IMR-90 (cell line): ENCODE results near the gene HCLS1. TPM values are rescaled to one million over a fixed set of nuclear protein-coding genes. Genes with fewer than 3 reads are reported as not detected.

Source experiments
- ATAC-seq: fragments of 200-7000 bp; cut with Tn5 transposase; 2 replicates; pipeline ENCODE4 v1.9.1; 2020; ENCODE audit warnings: low read depth, mild to moderate bottlenecking, moderate library complexity
- BruUV-seq: library from RNA; stranded (reverse); fragments of 400-500 nt; replicated peaks from 2 replicates; lab custom pipeline; 2021; lab: Mats Ljungman, UMichigan
- CTCF ChIA-PET: fragments of 300-600 bp; formaldehyde crosslinking; extraction: SDS; loops from one replicate; lab custom pipeline; 2021; ENCODE audit warnings: antibody characterized with exemption; lab: Yijun Ruan, JAX
- POLR2A ChIA-PET: fragments of 300-600 bp; sonication (Branson Sonifier 250); formaldehyde crosslinking; loops from one replicate; lab custom pipeline; 2022; ENCODE audit warnings: antibody characterized with exemption; ENCODE audit not compliant: unreplicated experiment; lab: Charles Lee
- DNase-seq: peaks from one replicate; pipeline ENCODE4 v3.0.0; 2013
- H2AFZ ChIP-seq: replicated peaks from 2 replicates; pipeline ENCODE3; 2013; ENCODE audit warnings: low read length, mild to moderate bottlenecking; ENCODE audit not compliant: poor library complexity
- H2AK5ac ChIP-seq: 2 replicates; pipeline ENCODE4 v1.6.1; 2013; ENCODE audit warnings: low read depth, low read length, inconsistent platforms
- H2AK9ac ChIP-seq: replicated peaks from 2 replicates; pipeline ENCODE3; 2013; ENCODE audit warnings: mild to moderate bottlenecking, low read depth, low read length, moderate library complexity; ENCODE audit not compliant: poor library complexity
- H2BK120ac ChIP-seq: 2 replicates; pipeline ENCODE4 v1.6.1; 2013; ENCODE audit warnings: low read depth, low read length, inconsistent platforms
- H2BK15ac ChIP-seq: 3 replicates; pipeline ENCODE4 v1.6.1; 2013; ENCODE audit warnings: low read depth, low read length, inconsistent platforms
- H2BK20ac ChIP-seq: 2 replicates; pipeline ENCODE4 v1.6.1; 2013; ENCODE audit warnings: low read depth, mild to moderate bottlenecking, inconsistent platforms, low read length, moderate library complexity
- H2BK5ac ChIP-seq: 2 replicates; pipeline ENCODE4 v1.6.1; 2013; ENCODE audit warnings: mild to moderate bottlenecking, low read depth, low read length, inconsistent platforms; ENCODE audit not compliant: poor library complexity, severe bottlenecking
- H3K14ac ChIP-seq: replicated peaks from 2 replicates; pipeline ENCODE4 v1.6.1; 2013; ENCODE audit warnings: low read depth, low read length, inconsistent platforms
- H3K18ac ChIP-seq: 2 replicates; pipeline ENCODE4 v1.6.1; 2013; ENCODE audit warnings: low read depth, low read length, control low read depth
- H3K23ac ChIP-seq: 2 replicates; pipeline ENCODE4 v1.6.1; 2013; ENCODE audit warnings: low read depth, low read length, inconsistent platforms
- H3K27ac ChIP-seq: 2 replicates; pipeline ENCODE4 v1.5.1; 2013; ENCODE audit warnings: mild to moderate bottlenecking, control low read depth, low read length; ENCODE audit not compliant: insufficient read depth
- H3K27me3 ChIP-seq: 2 replicates; pipeline ENCODE4 v1.6.1; 2013; ENCODE audit warnings: low read length; ENCODE audit not compliant: control insufficient read depth, insufficient read depth
- H3K36me3 ChIP-seq: 2 replicates; pipeline ENCODE4 v1.6.1; 2013; ENCODE audit warnings: low read length, mixed read lengths; ENCODE audit not compliant: control insufficient read depth, insufficient read depth
- H3K4ac ChIP-seq: 2 replicates; pipeline ENCODE4 v1.6.1; 2013; ENCODE audit warnings: low read depth, low read length, inconsistent platforms
- H3K4me1 ChIP-seq: 2 replicates; pipeline ENCODE4 v1.6.1; 2013; ENCODE audit warnings: low read length, mixed read lengths; ENCODE audit not compliant: control insufficient read depth, insufficient read depth
- H3K4me2 ChIP-seq: 2 replicates; pipeline ENCODE4 v1.6.1; 2013; ENCODE audit warnings: low read depth, mild to moderate bottlenecking, control low read depth, low read length, moderate library complexity
- H3K4me3 ChIP-seq: 2 replicates; pipeline ENCODE4 v1.5.1; 2013; ENCODE audit warnings: low read depth, mild to moderate bottlenecking, control low read depth, low read length, moderate library complexity; ENCODE audit not compliant: insufficient read depth
- H3K56ac ChIP-seq: 2 replicates; pipeline ENCODE4 v1.6.1; 2013; ENCODE audit warnings: low read length, inconsistent platforms; ENCODE audit not compliant: insufficient read depth; ENCODE audit errors: extremely low read depth
- H3K79me1 ChIP-seq, 2 experiments: 2 replicates each; pipeline ENCODE4 v1.6.1; 2013; ENCODE audit warnings: low read length in 2 of 2, inconsistent platforms in 1 of 2, low read depth in 1 of 2
- H3K9ac ChIP-seq: 2 replicates; pipeline ENCODE4 v1.6.1; 2013; ENCODE audit warnings: low read depth, low read length, control low read depth
- H3K9me1 ChIP-seq: 2 replicates; pipeline ENCODE4 v1.6.1; 2013; ENCODE audit warnings: low read length, inconsistent platforms; ENCODE audit not compliant: insufficient read depth
- H3K9me3 ChIP-seq: 2 replicates; pipeline ENCODE4 v1.6.1; 2013; ENCODE audit warnings: low read length; ENCODE audit not compliant: control insufficient read depth, insufficient read depth
- H4K20me1 ChIP-seq: 2 replicates; pipeline ENCODE4 v1.6.1; 2013; ENCODE audit warnings: low read length, inconsistent platforms; ENCODE audit not compliant: insufficient read depth
- H4K5ac ChIP-seq: 2 replicates; pipeline ENCODE4 v1.6.1; 2013; ENCODE audit warnings: mild to moderate bottlenecking, low read depth, low read length, control low read depth
- H4K8ac ChIP-seq, 2 experiments: 2 replicates each; pipeline ENCODE4 v1.6.1; 2013; ENCODE audit warnings: low read depth in 2 of 2, low read length in 2 of 2, control low read depth in 1 of 2, inconsistent platforms in 1 of 2
- H4K91ac ChIP-seq: 2 replicates; pipeline ENCODE4 v1.6.1; 2013; ENCODE audit warnings: low read depth, low read length, inconsistent platforms; ENCODE audit not compliant: insufficient read depth
- BHLHE40 ChIP-seq: fragments of 150-350 bp; IDR thresholded peaks from 2 replicates; pipeline ENCODE4 v1.6.1; 2016; ENCODE audit warnings: mild to moderate bottlenecking, low read depth, low read length
- CHD1 ChIP-seq: IDR thresholded peaks from 2 replicates; pipeline ENCODE4 v1.6.1; 2012; ENCODE audit warnings: low read depth, low read length, improper control_type of control experiment
- FOS ChIP-seq: fragments of 150-350 bp; IDR thresholded peaks from 2 replicates; pipeline ENCODE4 v1.6.1; 2016; ENCODE audit warnings: low read depth, low read length
- NFE2L2 ChIP-seq: fragments of 150-350 bp; IDR thresholded peaks from 2 replicates; pipeline ENCODE4 v1.6.1; 2016; ENCODE audit warnings: low read depth, mild to moderate bottlenecking, low read length
- WGBS, 2 experiments: methylation state at CpG; one replicate each; pipeline versions ENCODE4 v1.1.5 to v1.1.7; 2013; ENCODE audit warnings: missing lambda C conversion rate in 2 of 2; ENCODE audit not compliant: insufficient read length in 1 of 2; ENCODE audit errors: extremely low coverage in 2 of 2; 5-methylcytosine and 5-hydroxymethylcytosine counted together
- dilution Hi-C: fragments of 300-500 bp; cut with HindIII; formaldehyde crosslinking; loops from one replicate; pipeline ENCODE4 v1.14.3; 2018; ENCODE audit warnings: low sequenced_read_pairs; ENCODE audit not compliant: unreplicated experiment
- in situ Hi-C: fragments of 300-500 bp; cut with MboI; formaldehyde crosslinking; loops from 3 replicates; pipeline ENCODE4 v1.14.3; 2019; ENCODE audit warnings: low sequenced_read_pairs, inconsistent platforms, mixed read lengths
- intact Hi-C: fragments of 100-400 bp; cut with micrococcal nuclease; formaldehyde crosslinking; loops from 2 replicates; pipeline ENCODE4 v1.10.0; 2022
- polyA plus RNA-seq, 3 experiments: library from polyadenylated mRNA; depleted of rRNA; stranded (reverse); fragments of >200 nt; gene quantifications; 2 replicates each; pipeline ENCODE4 v1.2.3, GENCODE V29; 2012; ENCODE audit warnings: low replicate concordance in 1 of 3
- total RNA-seq: library from RNA; depleted of rRNA; stranded (reverse); fragments of >200 nt; gene quantifications from 2 replicates; pipeline ENCODE4 v1.2.3, GENCODE V29; 2012

Gene HCLS1
- total and polyA plus RNA-seq, 2 of the 4 experiments (the other 2 are of a cell fraction) = 0.54 to 0.67 TPM

DNA sequence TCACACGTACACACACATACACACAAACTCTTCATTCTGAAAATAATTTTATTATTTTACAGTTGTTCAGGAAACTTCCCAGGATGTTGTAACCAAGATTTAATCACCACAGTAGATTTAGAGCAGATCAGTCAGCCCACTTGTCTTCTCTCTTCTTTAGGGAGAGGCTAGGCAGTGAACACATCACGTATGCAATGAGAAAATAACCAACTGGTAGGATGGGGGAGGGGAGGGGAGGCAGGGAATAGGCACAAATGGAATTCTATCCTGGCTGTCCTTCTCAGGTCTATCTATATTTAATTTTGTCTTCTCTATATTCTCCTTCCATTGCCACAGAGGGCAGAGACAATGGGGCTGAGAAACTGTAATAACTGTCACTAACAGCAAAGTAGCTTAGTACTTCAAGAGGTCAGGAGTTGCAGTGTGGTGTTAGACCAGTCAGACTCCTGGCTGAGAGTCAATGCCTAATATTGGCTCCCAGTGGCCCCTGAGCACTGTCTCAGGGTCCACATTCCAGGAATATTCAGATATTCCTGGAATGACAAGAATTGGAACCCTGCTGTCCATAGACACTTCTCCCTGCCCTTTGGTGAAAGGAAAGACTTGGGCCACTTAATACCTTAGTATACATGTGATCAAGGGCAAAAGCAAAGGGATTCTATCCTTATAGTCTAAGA is 2.6 kb upstream of the HCLS1 start:
- in situ Hi-C loops (no loop called here), dilution Hi-C loops (no loop called here), intact Hi-C loops (no loop called here)
- peaks cover 37% of the 10 kb centered on the region for H3K36me3 ChIP-seq
- BruUV-seq = no TSS peak
- no peak overlapping the region for H4K5ac ChIP-seq
- no peaks in the 10 kb centered on the region for H3K27me3 ChIP-seq
- H3K4me3 ChIP-seq = no peak overlapping the region
- TF ChIP-seq NFE2L2 = no peak
- no peak for TF ChIP-seq CHD1
- TF ChIP-seq FOS = no peak
- TF ChIP-seq BHLHE40 = no peak
- no peaks in the 10 kb centered on the region for H3K4me1 ChIP-seq
- H3K4me2 ChIP-seq = no peak overlapping the region
- H4K20me1 ChIP-seq = no peaks in the 10 kb centered on the region
- H3K9ac ChIP-seq = no peak overlapping the region
- H3K4ac ChIP-seq = no peak overlapping the region
- no peak overlapping the region for H2BK120ac ChIP-seq
- ChIA-PET CTCF (no interaction called here), POLR2A (no interaction called here)
- no peak overlapping the region for H2AK5ac ChIP-seq
- H3K23ac ChIP-seq = no peak overlapping the region
- no peak overlapping the region for H4K8ac ChIP-seq
- DNase-seq (no peak), ATAC-seq (no peak)
- H3K9me3 ChIP-seq = no peaks in the 10 kb centered on the region
- H3K18ac ChIP-seq = no peak overlapping the region
- H3K56ac ChIP-seq = no peak overlapping the region
- H2BK20ac ChIP-seq = no peak overlapping the region
- H3K27ac ChIP-seq = no peak overlapping the region
- no peak overlapping the region for H4K91ac ChIP-seq
- peaks cover 6% of the 10 kb centered on the region; the same call in 1 of the 2 replicates for H3K9me1 ChIP-seq
- 100% methylated on average over 1 of the region's 2 CpGs; no CpG with 5 or more reads in 1 of the 2 experiments for WGBS, 2 experiments
- no peaks in the 10 kb centered on the region for H3K79me1 ChIP-seq
- H2BK5ac ChIP-seq = no peak overlapping the region
- H2AK9ac ChIP-seq = no peak overlapping the region
- no peak overlapping the region for H3K14ac ChIP-seq
- no peak overlapping the region for H2BK15ac ChIP-seq
- H2AFZ ChIP-seq = no peak overlapping the region
